ENCODE measurements around the gene TNRC6C. TPM values are rescaled to one million over a fixed set of nuclear protein-coding genes. Genes with fewer than 3 reads are reported as not detected.

TNRC6C gene
- total and polyA plus RNA-seq, 7 donors: 0.92 to 22.1 (median 6.3) TPM

DNA sequence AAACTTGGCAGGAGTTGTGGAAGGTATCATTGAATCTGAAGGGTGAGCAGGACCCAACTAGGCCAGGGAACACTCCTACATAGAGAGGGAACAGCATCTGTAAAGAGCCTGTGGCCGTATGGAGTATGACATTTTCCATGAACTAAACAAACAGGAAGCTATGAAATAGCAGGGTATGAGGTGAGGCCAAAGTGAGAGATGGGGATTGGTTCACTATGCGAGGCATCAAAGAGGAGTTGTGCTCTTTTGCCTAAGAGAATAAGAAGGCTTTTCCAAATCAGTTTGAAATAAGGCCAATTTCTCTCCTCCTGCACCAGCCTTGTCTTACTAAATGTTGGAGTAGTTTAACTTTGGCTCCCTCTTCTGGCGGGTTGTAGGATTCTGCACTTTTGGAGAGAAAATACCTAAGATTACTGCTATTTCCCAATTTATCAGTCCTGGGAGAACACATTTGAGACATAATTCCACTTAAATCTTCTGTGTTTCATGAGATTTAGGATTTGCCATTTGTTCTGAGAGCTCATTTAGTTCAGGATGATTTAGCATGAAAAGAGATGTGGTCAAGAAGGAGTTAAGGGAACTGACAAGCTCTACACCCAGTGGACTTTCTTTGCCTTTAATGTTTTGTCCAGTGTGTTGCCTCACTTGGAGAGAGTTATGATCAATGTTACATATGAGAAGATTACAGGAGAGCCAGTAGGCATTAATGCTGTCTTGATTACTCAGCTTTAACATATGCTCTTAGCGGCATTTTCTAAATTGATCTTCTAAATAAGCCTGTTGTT is 55.4 kb downstream of the TNRC6C start:
- Histone ChIP-seq H3K27ac (no peak overlapping the region), H3K36me3 (peaks cover 0 to 16% (median 0%) of the 10 kb centered on the region in 4 donors), H3K9me3 (no peaks in the 10 kb centered on the region), H3K27me3 (no peaks in the 10 kb centered on the region), H3K4me1 (peaks cover 0 to 5% (median 0%) of the 10 kb centered on the region in 4 donors), H3K4me3 (no peak overlapping the region)
- 42 to 47% methylated on average over 4 of the region's 4 CpGs for WGBS, 2 donors
- peak; percentile 72 for DNase-seq
- no peak for TF ChIP-seq POLR2A (IDR thresholded peaks at IDR 0.05)
- peak in 1 of 4 donors; percentile 34 for TF ChIP-seq POLR2AphosphoS5 (IDR thresholded peaks at IDR 0.05)
- TF ChIP-seq, protein P1, sequence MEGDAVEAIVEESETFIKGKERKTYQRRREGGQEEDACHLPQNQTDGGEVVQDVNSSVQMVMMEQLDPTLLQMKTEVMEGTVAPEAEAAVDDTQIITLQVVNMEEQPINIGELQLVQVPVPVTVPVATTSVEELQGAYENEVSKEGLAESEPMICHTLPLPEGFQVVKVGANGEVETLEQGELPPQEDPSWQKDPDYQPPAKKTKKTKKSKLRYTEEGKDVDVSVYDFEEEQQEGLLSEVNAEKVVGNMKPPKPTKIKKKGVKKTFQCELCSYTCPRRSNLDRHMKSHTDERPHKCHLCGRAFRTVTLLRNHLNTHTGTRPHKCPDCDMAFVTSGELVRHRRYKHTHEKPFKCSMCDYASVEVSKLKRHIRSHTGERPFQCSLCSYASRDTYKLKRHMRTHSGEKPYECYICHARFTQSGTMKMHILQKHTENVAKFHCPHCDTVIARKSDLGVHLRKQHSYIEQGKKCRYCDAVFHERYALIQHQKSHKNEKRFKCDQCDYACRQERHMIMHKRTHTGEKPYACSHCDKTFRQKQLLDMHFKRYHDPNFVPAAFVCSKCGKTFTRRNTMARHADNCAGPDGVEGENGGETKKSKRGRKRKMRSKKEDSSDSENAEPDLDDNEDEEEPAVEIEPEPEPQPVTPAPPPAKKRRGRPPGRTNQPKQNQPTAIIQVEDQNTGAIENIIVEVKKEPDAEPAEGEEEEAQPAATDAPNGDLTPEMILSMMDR (IDR thresholded peaks at IDR 0.05): peak; percentile 65 to 78 (median 72)
- intact Hi-C loops (cut with DNase I): loop anchor here (1.0 to 10.0 kb wide), 3 partner anchors 57 to 472 kb away; partner anchors contain the start of gene TNRC6C

DNA sequence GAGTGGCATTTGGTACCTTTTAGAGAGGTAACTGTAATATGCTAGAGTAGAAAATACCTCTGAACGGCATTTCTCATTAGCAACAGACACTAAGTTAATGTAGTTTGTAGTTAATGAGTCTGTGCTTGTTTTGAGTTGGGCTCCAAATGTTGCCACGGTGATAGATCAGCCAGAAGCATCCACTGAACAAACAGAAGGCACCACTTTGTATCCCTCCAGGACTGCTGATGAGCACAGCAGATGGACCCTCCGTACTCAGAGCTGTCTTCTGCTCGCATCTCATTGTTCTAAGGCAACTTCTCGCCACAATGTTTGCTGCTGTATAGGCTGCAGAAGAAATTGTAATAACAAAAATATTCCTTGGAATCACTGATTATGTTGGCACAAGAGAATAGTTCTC is 56.1 kb downstream of the TNRC6C start:
- H3K4me3 ChIP-seq: no peak overlapping the region
- peaks cover 0 to 5% (median 0%) of the 10 kb centered on the region in 4 donors for H3K4me1 ChIP-seq
- DNase-seq: no peak
- WGBS, 2 donors: 87 to 89% methylated on average over 5 of the region's 5 CpGs
- peaks cover 0 to 13% (median 0%) of the 10 kb centered on the region in 4 donors for H3K36me3 ChIP-seq
- H3K27ac ChIP-seq: no peak overlapping the region
- no peaks in the 10 kb centered on the region for H3K27me3 ChIP-seq
- TF ChIP-seq POLR2AphosphoS5 (IDR thresholded peaks at IDR 0.05) (no peak), EP300 (IDR thresholded peaks at IDR 0.05) (no peak), POLR2A (IDR thresholded peaks at IDR 0.05) (no peak)
- TF ChIP-seq, protein P1 (IDR thresholded peaks at IDR 0.05): no peak
- intact Hi-C loops (cut with DNase I): loop anchor here (1.0 to 10.0 kb wide), 3 partner anchors 57 to 472 kb away; partner anchors contain the start of gene TNRC6C
- H3K9me3 ChIP-seq: no peaks in the 10 kb centered on the region

DNA sequence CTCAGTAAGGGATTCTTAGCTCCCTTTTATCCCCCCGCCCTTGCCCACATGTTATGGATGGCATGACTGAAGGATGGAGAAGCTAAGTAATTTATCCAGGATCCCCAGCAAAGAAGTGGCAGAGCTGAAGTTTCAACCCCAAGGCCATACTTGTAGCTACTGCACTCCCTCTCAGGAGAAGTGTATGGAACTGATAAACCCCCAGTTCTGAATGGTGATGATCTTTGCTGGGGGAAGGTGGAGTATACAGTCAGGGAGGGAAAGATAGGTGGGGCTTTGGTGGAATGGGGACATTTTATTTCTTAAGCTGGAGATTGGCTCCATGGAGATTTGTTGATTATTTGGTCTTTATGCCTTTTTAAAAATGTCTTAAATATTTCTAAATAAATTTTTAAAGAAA is 58.3 kb downstream of the TNRC6C start:
- Histone ChIP-seq H3K9me3 (no peaks in the 10 kb centered on the region), H3K27me3 (no peaks in the 10 kb centered on the region), H3K27ac (no peak overlapping the region), H3K4me1 (peaks cover 0 to 8% (median 0%) of the 10 kb centered on the region in 4 donors), H3K36me3 (peaks cover 0 to 7% (median 0%) of the 10 kb centered on the region in 4 donors), H3K4me3 (no peak overlapping the region)
- intact Hi-C loops (cut with DNase I): loop anchor here (10.0 kb wide), 1 partner anchor 132 kb away; no protein-coding TSS in a partner anchor
- DNase-seq: no peak
- TF ChIP-seq POLR2AphosphoS5 (IDR thresholded peaks at IDR 0.05): no peak
- TF ChIP-seq EP300 (IDR thresholded peaks at IDR 0.05): no peak
- TF ChIP-seq POLR2A (IDR thresholded peaks at IDR 0.05): no peak
- TF ChIP-seq, protein P1 (IDR thresholded peaks at IDR 0.05): no peak
- WGBS, 2 donors: 86 to 96% methylated on average over 1 of the region's 1 CpG

DNA sequence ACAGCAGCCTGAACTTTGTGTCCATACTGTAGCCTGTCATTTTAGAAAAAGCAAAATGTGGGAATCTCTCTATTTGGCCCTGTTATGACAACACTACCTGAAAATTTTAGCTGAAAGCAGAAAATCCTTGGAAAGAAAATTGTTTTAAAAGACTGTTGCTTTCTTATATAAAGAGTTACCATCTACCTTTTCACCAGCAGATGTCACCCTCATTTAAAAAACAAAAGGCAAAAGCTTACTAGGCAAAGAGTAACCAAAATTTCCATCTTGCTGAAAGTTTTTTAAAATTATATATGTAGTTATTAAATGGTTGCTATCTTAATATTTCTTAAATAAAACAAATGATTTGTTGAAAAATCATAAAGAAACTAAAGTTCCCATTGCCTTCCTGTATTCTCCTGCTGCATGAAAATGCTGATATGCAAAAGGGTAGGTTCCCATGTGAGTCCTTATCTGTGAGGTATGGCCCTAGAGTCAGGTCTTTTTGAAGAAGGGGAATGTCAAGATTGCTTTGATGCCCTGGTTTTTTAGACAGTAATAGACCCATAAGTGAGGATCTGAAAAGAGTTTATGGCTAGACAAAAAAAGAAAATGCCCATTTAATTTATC is 61.0 kb downstream of the TNRC6C start:
- no peaks in the 10 kb centered on the region for H3K36me3 ChIP-seq
- no peaks in the 10 kb centered on the region for H3K27me3 ChIP-seq
- no peak for DNase-seq
- intact Hi-C loops (cut with DNase I): loop anchor here (2.0 to 10.0 kb wide), 2 partner anchors 21 to 135 kb away; no protein-coding TSS in a partner anchor
- TF ChIP-seq, protein P1 (IDR thresholded peaks at IDR 0.05): peak; percentile 13 to 56 (median 46)
- no peak for TF ChIP-seq EP300 (IDR thresholded peaks at IDR 0.05)
- H3K27ac ChIP-seq: no peak overlapping the region
- H3K9me3 ChIP-seq: no peaks in the 10 kb centered on the region
- H3K4me3 ChIP-seq: no peak overlapping the region
- H3K4me1 ChIP-seq: peaks cover 0 to 9% (median 0%) of the 10 kb centered on the region in 4 donors

Measured in sigmoid colon (tissue), 7 donors.